Upper lobe of left lung (tissue), 4 donors: Measurements from ENCODE around the gene SLC25A24.

Experiments
- CTCF ChIP-seq, 6 experiments: fragments of 450-650 bp in 4 of 6; fragments of 200-600 bp in 2 of 6; sonication (generic) in 2 of 6; IDR thresholded peaks; one replicate each; pipeline ENCODE4 v1.5.1; 2016 to 2019; ENCODE audit warnings: antibody characterized with exemption in 6 of 6
- EP300 ChIP-seq, 4 donors: sonication (generic); formaldehyde crosslinking; IDR thresholded peaks; one replicate each; pipeline ENCODE4 v1.5.1; 2017; ENCODE audit warnings: antibody characterized with exemption in 4 of 4, control low read depth in 2 of 4
- POLR2A ChIP-seq, 4 donors: fragments of 450-650 bp; IDR thresholded peaks; one replicate each; pipeline ENCODE4 v1.5.1; 2016 to 2017; ENCODE audit warnings: antibody characterized with exemption in 4 of 4, mild to moderate bottlenecking in 2 of 4
- POLR2AphosphoS5 ChIP-seq, 2 donors: sonication (generic); formaldehyde crosslinking; IDR thresholded peaks; one replicate each; pipeline ENCODE4 v1.5.1; 2017; ENCODE audit warnings: antibody characterized with exemption in 2 of 2

DNA sequence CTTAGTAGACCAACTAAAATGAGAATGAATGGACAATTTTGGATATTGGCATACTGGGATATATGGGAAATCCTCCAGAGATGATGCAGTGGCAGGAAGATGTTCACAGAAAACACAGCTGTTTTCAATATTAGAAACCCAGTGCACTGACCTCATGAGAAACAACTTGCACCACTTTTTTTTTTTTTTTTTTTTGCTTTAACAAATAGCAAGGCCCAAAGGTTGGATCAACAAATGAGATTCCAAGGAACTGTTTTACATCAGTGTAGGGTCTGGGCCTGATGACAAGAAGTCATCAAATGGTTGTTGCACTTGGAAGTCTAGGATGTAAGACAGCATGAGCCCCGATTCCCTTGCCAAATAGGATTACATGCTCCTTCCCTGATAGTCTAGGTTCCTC is 110.7 kb downstream of the SLC25A24 start:
- no peak for TF ChIP-seq EP300 (IDR thresholded peaks at IDR 0.05)
- no peak for TF ChIP-seq CTCF (IDR thresholded peaks at IDR 0.05)
- TF ChIP-seq POLR2A (IDR thresholded peaks at IDR 0.05): no peak
- TF ChIP-seq POLR2AphosphoS5 (IDR thresholded peaks at IDR 0.05): no peak
